IgD-negative memory B cell (primary cell): ENCODE measurements around the gene TRIM4. TPM values are rescaled to one million over a fixed set of nuclear protein-coding genes. Genes with fewer than 3 reads are reported as not detected.
"Not testable (repeated sequence)": the region's sequence is repeated elsewhere in the genome, so short reads cannot be mapped to it uniquely, and the experiment has no call there.

Experiments used
- H3K27ac Mint-ChIP-seq, 3 donors: one replicate each; pipeline ENCODE4 v1.8.0; 2020 to 2022; ENCODE audit warnings: mild to moderate bottlenecking in 3 of 3, mixed read lengths in 3 of 3, moderate library complexity in 1 of 3
- H3K27me3 Mint-ChIP-seq: one replicate; pipeline ENCODE4 v1.8.0; 2021; ENCODE audit warnings: mixed read lengths
- H3K36me3 Mint-ChIP-seq: one replicate; pipeline ENCODE4 v1.8.0; 2020; ENCODE audit warnings: mild to moderate bottlenecking, mixed read lengths
- H3K4me1 Mint-ChIP-seq, 3 donors: one replicate each; pipeline ENCODE4 v1.8.0; 2020 to 2022; ENCODE audit warnings: mixed read lengths in 3 of 3, mild to moderate bottlenecking in 1 of 3
- H3K4me3 Mint-ChIP-seq, 4 donors: one replicate each; pipeline ENCODE4 v1.8.0; 2020 to 2022; ENCODE audit warnings: mild to moderate bottlenecking in 4 of 4, mixed read lengths in 4 of 4, moderate library complexity in 3 of 4
- H3K9me3 Mint-ChIP-seq, 3 donors: one replicate each; pipeline ENCODE4 v1.8.0; 2020 to 2021; ENCODE audit warnings: mixed read lengths in 3 of 3, mild to moderate bottlenecking in 1 of 3
- polyA plus RNA-seq: library from polyadenylated mRNA; unstranded; fragments of 300-500 nt; fragmentation: Illumina TruSeq; gene quantifications from one replicate; pipeline ENCODE4 v1.2.3, GENCODE V29; 2021

Gene TRIM4
- polyA plus RNA-seq, 1 donor from 2014 or later: 30.2 TPM

DNA sequence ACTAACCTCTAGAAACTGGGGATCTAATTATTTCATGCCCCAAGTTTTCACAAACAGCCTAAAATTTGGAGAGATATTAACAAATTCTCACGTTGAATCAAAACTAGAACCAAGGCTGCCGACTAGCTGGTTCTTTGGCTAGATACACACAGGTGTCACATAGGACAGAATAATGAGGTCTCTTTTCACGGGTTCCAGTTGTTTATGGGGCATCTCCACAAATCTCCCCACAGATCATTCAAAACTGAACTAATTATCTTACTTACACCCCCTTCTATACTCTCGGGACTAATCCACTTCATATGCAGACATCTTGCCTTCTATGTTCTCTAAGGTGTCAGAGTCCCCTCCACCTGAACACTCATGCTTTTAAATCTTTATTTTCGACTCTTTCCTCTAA is 26.1 kb downstream of the TRIM4 start:
- Mint-ChIP-seq H3K36me3 (peaks cover 13% of the 10 kb centered on the region), H3K9me3 (peaks cover 0 to 8% (median 6%) of the 10 kb centered on the region in 3 donors), H3K4me3 (no peak overlapping the region), H3K4me1 (peaks cover 4 to 6% (median 5%) of the 10 kb centered on the region in 3 donors), H3K27me3 (no peaks in the 10 kb centered on the region), H3K27ac (no peak overlapping the region)

DNA sequence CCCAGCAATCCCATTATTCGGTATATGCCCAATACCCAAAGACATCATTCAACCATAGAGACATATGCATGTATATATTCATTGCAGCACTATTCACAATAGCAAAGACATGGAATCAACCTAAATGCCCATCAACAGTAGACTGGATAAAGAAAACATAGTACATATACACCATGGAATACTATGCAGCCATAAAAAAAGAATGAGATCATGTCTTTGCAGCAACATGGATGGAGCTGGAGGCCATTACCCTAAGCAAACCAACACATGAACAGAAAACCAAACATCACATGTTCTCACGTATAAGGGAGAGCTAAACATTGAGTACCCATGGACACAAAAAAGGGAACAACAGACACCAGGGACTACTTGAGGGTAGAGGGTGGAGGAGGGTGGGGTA is 29.0 kb downstream of the TRIM4 start:
- peaks cover 15% of the 10 kb centered on the region for H3K36me3 Mint-ChIP-seq
- not testable (repeated sequence) for H3K4me1 Mint-ChIP-seq, H3K9me3 Mint-ChIP-seq, H3K27ac Mint-ChIP-seq, H3K27me3 Mint-ChIP-seq, H3K4me3 Mint-ChIP-seq

DNA sequence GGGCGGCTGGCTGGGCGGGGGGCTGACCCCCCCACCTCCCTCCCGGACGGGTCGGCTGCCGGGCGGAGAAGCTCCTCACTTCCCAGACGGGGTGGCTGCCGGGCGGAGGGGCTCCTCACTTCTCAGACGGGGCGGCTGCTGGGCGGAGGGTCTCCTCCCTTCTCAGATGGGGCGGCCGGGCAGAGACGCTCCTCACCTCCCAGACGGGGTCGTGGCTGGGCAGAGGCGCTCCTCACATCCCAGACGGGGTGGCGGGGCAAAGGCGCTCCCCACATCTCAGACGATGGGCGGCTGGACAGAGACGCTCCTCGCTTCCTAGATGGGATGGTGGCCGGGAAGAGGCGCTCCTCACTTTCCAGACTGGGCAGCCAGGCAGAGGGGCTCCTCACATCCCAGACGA is 31.0 kb downstream of the TRIM4 start:
- H3K27ac Mint-ChIP-seq, H3K4me1 Mint-ChIP-seq, H3K4me3 Mint-ChIP-seq, H3K27me3 Mint-ChIP-seq: not testable (repeated sequence)
- Mint-ChIP-seq H3K9me3 (peaks cover 3 to 16% (median 4%) of the 10 kb centered on the region in 3 donors), H3K36me3 (peaks cover 21% of the 10 kb centered on the region)

DNA sequence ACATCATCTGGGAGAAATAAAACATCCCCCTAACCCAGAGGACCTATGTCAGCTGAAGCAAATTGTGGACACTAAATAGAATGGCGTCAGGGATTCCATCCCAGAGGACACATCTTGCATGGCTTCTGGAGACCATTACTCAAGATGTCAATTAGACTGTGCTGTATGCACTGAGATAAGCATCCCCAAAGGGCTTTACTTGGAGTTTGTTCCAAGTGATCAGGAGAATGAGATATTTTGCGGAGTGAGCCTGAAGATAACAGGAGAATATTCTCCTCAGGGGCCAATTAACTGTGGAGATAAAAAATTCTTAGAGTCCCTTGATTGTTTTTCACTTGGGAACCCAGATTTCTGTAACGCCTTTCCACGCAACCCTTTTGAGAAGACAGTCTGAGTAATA is 38.0 kb downstream of the TRIM4 start:
- peaks cover 0 to 10% (median 4%) of the 10 kb centered on the region in 3 donors for H3K4me1 Mint-ChIP-seq
- peaks cover 0 to 8% (median 5%) of the 10 kb centered on the region in 3 donors for H3K9me3 Mint-ChIP-seq
- H3K27me3 Mint-ChIP-seq: no peaks in the 10 kb centered on the region
- H3K4me3 Mint-ChIP-seq: no peak overlapping the region
- peaks cover 7% of the 10 kb centered on the region for H3K36me3 Mint-ChIP-seq
- H3K27ac Mint-ChIP-seq: no peak overlapping the region

GRCh38 chr7:99876933-99877332 is 42.4 kb downstream of the TRIM4 start, which contains the start of gene OR2AE1:
Gene OR2AE1 (minus strand): TSS chr7:99877033. CDS start chr7:99877033, 0 bp downstream.
- peaks cover 0 to 5% (median 4%) of the 10 kb centered on the region in 3 donors for H3K4me1 Mint-ChIP-seq
- H3K27ac Mint-ChIP-seq: no peak within 1 kb of the TSS
- H3K9me3 Mint-ChIP-seq: peaks cover 0 to 2% (median 1%) of the 10 kb centered on the region in 3 donors
- no peak within 1 kb of the TSS for H3K4me3 Mint-ChIP-seq
- peaks cover 3% of the 10 kb centered on the region for H3K36me3 Mint-ChIP-seq
- H3K27me3 Mint-ChIP-seq: peaks cover 6% of the 10 kb centered on the region

DNA sequence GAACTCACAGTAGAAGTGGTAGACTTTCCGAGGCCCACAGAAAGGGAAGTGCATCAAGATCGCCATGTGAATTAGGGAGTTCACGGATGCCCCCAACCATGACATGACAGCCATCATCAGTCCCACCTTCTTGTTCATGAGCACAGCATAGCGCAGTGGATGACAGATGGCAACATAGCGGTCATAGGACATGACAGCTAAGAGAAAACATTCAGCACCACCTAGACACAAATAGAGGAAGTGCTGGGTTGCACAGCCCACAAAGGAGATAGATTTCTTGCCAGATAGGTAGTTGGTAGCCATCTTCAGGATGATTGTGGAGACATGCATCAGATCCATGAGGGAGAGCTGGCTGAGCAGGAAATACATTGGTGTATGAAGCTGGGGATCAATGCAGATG is 42.8 kb downstream of the TRIM4 start:
- Mint-ChIP-seq H3K27ac (no peak overlapping the region), H3K27me3 (peaks cover 7% of the 10 kb centered on the region)

DNA sequence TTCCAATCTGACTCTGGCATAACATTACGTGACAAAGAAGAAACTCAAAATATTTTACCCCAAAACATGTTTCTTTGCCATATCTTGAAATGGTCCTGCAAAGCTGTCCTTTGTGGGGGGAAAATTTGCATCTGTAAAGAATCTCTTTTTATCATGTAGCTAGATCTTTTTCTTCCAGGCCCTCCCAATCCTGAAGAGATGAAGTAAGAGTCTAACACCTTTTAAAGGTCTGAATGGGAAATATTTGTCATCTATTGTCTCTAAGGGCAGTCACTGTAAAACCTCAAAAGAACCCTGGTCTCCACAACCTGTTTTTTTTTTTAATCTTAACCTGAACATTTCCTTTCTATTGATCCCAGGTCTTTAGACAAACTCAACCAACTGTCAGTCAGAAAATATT is 51.1 kb downstream of the TRIM4 start:
- no peaks in the 10 kb centered on the region for H3K36me3 Mint-ChIP-seq
- H3K4me1 Mint-ChIP-seq: no peaks in the 10 kb centered on the region
- H3K27me3 Mint-ChIP-seq: peaks cover 20% of the 10 kb centered on the region
- peaks cover 0 to 7% (median 5%) of the 10 kb centered on the region in 3 donors for H3K9me3 Mint-ChIP-seq
- H3K27ac Mint-ChIP-seq: no peak overlapping the region
- no peak overlapping the region for H3K4me3 Mint-ChIP-seq

More for the DNA sequence above, 42.8 kb downstream of the TRIM4 start:
- peaks cover 0 to 2% (median 1%) of the 10 kb centered on the region in 3 donors for H3K9me3 Mint-ChIP-seq
- peaks cover 0 to 5% (median 4%) of the 10 kb centered on the region in 3 donors for H3K4me1 Mint-ChIP-seq
- no peak overlapping the region for H3K4me3 Mint-ChIP-seq
- peaks cover 3% of the 10 kb centered on the region for H3K36me3 Mint-ChIP-seq

GRCh38 chr7:99867477-99867876 is 51.9 kb downstream of the TRIM4 start:
- not testable (repeated sequence) for H3K4me1 Mint-ChIP-seq, H3K27ac Mint-ChIP-seq, H3K36me3 Mint-ChIP-seq, H3K9me3 Mint-ChIP-seq, H3K4me3 Mint-ChIP-seq
- peaks cover 18% of the 10 kb centered on the region for H3K27me3 Mint-ChIP-seq

GRCh38 chr7:99863847-99864440 is 55.4 kb downstream of the TRIM4 start:
- H3K27me3 Mint-ChIP-seq: peaks cover 10% of the 10 kb centered on the region
- H3K27ac Mint-ChIP-seq: peak overlapping the region in 1 of 3 donors; percentile 2
- H3K4me1 Mint-ChIP-seq: no peaks in the 10 kb centered on the region
- H3K9me3 Mint-ChIP-seq: peaks cover 0 to 5% (median 4%) of the 10 kb centered on the region in 3 donors
- no peaks in the 10 kb centered on the region for H3K36me3 Mint-ChIP-seq
- no peak overlapping the region for H3K4me3 Mint-ChIP-seq

GRCh38 chr7:99860281-99861127 is 58.8 kb downstream of the TRIM4 start:
- Mint-ChIP-seq H3K9me3 (peaks cover 0 to 2% (median 0%) of the 10 kb centered on the region in 3 donors), H3K4me1 (no peaks in the 10 kb centered on the region), H3K27me3 (peaks cover 8% of the 10 kb centered on the region), H3K36me3 (no peaks in the 10 kb centered on the region), H3K4me3 (no peak overlapping the region), H3K27ac (no peak overlapping the region)

- no peaks in the 10 kb centered on the region for H3K9me3 Mint-ChIP-seq
- H3K27ac Mint-ChIP-seq: no peak overlapping the region
- no peak overlapping the region for H3K4me3 Mint-ChIP-seq
- peaks cover 19% of the 10 kb centered on the region for H3K27me3 Mint-ChIP-seq
- H3K36me3 Mint-ChIP-seq: peaks cover 2% of the 10 kb centered on the region
- H3K4me1 Mint-ChIP-seq: no peaks in the 10 kb centered on the region
Measured at GRCh38 chr7:99855236-99855635, 64.1 kb downstream of the TRIM4 start.

GRCh38 chr7:99848420-99849216 is 70.7 kb downstream of the TRIM4 start:
- H3K27ac Mint-ChIP-seq: no peak overlapping the region

DNA sequence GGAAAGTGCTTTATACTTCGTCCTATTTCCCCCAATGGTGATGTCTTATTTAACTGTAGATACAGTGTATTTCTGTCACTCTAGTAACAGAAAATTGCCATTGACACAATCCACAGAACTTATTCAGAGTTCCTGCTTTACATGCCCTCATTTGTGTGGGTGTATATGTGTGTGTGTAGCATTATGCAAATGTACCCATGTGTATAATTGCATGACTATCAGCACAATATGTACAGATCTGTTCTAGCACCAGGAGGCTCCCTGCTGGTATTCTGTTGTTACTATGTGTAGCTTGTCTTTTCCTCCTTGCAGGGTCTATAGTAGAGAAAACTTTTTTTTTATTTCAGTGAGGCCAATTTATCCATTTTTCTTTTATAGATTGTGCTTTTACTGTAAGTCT is 75.0 kb downstream of the TRIM4 start:
- no peak overlapping the region for H3K4me3 Mint-ChIP-seq
- no peaks in the 10 kb centered on the region for H3K36me3 Mint-ChIP-seq
- H3K4me1 Mint-ChIP-seq: no peaks in the 10 kb centered on the region
- no peaks in the 10 kb centered on the region for H3K9me3 Mint-ChIP-seq
- no peak overlapping the region for H3K27ac Mint-ChIP-seq
- H3K27me3 Mint-ChIP-seq: peaks cover 3% of the 10 kb centered on the region

More at GRCh38 chr7:99848420-99849216, 70.7 kb downstream of the TRIM4 start:
- Mint-ChIP-seq H3K4me3 (no peak overlapping the region), H3K4me1 (no peaks in the 10 kb centered on the region), H3K27me3 (no peaks in the 10 kb centered on the region), H3K9me3 (no peaks in the 10 kb centered on the region), H3K36me3 (peaks cover 2% of the 10 kb centered on the region)

DNA sequence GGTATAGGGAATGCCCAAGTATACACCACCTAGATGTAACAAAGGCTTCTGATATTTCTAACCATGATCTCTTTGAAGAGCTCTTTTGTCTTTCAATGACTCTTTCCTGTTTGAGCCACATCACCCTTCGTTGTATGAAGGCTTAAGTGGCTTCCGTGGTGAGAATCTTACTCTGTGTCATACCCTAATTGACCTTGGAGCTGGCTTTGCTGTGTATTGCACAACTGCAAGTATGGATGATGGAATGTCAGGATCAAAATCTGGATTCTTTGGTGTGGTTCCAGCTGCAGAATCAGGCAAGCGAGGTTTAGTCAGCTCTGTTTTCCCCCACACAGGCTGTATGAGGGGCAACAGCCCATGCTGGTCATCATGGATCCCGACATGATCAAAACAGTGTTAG is 75.5 kb downstream of the TRIM4 start:
- Mint-ChIP-seq H3K27me3 (peaks cover 3% of the 10 kb centered on the region), H3K9me3 (no peaks in the 10 kb centered on the region), H3K4me1 (no peaks in the 10 kb centered on the region), H3K36me3 (no peaks in the 10 kb centered on the region), H3K4me3 (no peak overlapping the region), H3K27ac (no peak overlapping the region)

DNA sequence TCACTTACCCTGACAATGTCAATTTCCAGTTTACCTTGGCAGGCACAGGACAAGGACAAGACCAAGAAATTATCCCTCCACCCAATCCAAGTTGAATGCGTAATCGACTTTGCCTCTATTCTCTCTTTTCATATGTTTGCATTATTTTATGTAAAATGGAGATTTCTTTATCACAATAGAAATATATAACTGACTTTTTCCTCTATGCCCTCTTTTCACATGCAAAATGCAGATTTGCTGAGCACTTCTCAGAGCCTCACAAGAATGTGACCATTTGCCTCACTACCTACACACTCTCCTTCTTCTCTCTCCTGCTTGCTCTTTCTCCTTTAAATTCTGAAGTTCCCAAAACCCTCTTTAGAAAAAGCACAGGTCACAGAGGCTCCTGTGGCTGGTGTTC is 76.4 kb downstream of the TRIM4 start:
- Mint-ChIP-seq H3K36me3 (no peaks in the 10 kb centered on the region), H3K4me1 (peaks cover under 1 to 2% (median under 1%) of the 10 kb centered on the region in 3 donors), H3K27me3 (peaks cover 3% of the 10 kb centered on the region), H3K27ac (no peak overlapping the region), H3K4me3 (no peak overlapping the region), H3K9me3 (no peaks in the 10 kb centered on the region)
